Parathyroid adenoma (tissue), 2 donors: ENCODE measurements around the gene ALK.

Source experiments
- H2AFZ ChIP-seq: fragments of 300-600 bp; sonication (generic); one replicate; pipeline ENCODE4 v1.7.0; 2017; ENCODE audit warnings: antibody characterized with exemption, mild to moderate bottlenecking
- H3K27ac ChIP-seq: fragments of 300-600 bp; sonication (generic); one replicate; pipeline ENCODE4 v1.7.0; 2017
- H3K27me3 ChIP-seq: fragments of 300-600 bp; sonication (generic); one replicate; pipeline ENCODE4 v1.7.0; 2017; ENCODE audit warnings: low read length; ENCODE audit not compliant: control insufficient read depth, insufficient read depth
- H3K36me3 ChIP-seq: fragments of 300-600 bp; sonication (generic); one replicate; pipeline ENCODE4 v1.7.0; 2017; ENCODE audit warnings: low read length; ENCODE audit not compliant: control insufficient read depth, insufficient read depth
- H3K4me1 ChIP-seq: fragments of 300-600 bp; sonication (generic); one replicate; pipeline ENCODE4 v1.7.0; 2017; ENCODE audit warnings: control low read depth
- H3K4me2 ChIP-seq: fragments of 300-600 bp; sonication (generic); one replicate; pipeline ENCODE4 v1.7.0; 2017; ENCODE audit warnings: low read length
- H3K4me3 ChIP-seq: fragments of 300-600 bp; sonication (generic); one replicate; pipeline ENCODE4 v1.7.0; 2017; ENCODE audit warnings: low read depth, low read length
- H3K79me2 ChIP-seq: fragments of 300-600 bp; sonication (generic); one replicate; pipeline ENCODE4 v1.7.0; 2017; ENCODE audit warnings: control low read depth
- H3K9ac ChIP-seq: fragments of 300-600 bp; sonication (generic); one replicate; pipeline ENCODE4 v1.7.0; 2017; ENCODE audit warnings: mild to moderate bottlenecking
- H3K9me3 ChIP-seq: fragments of 300-600 bp; sonication (generic); one replicate; pipeline ENCODE4 v1.7.0; 2017; ENCODE audit warnings: low read length; ENCODE audit not compliant: control insufficient read depth
- CTCF ChIP-seq: fragments of 300-600 bp; sonication (generic); IDR thresholded peaks from one replicate; pipeline ENCODE4 v1.7.0; 2017; ENCODE audit warnings: antibody characterized with exemption, mild to moderate bottlenecking
- donor health status: primary hyperparathyroidism.

Gene ALK

GRCh38 chr2:29803537-29803936 lies 117.8 kb downstream of the ALK start:
- no peak overlapping the region for H3K4me3 ChIP-seq
- no peaks in the 10 kb centered on the region for H3K4me1 ChIP-seq
- no peak overlapping the region for H2AFZ ChIP-seq
- H3K79me2 ChIP-seq = no peaks in the 10 kb centered on the region
- no peak overlapping the region for H3K4me2 ChIP-seq
- TF ChIP-seq CTCF = no peak
- no peaks in the 10 kb centered on the region for H3K27me3 ChIP-seq
- no peak overlapping the region for H3K9ac ChIP-seq
- H3K27ac ChIP-seq = no peak overlapping the region
- H3K36me3 ChIP-seq = no peaks in the 10 kb centered on the region
- no peaks in the 10 kb centered on the region for H3K9me3 ChIP-seq

- Histone ChIP-seq H3K4me1 (no peaks in the 10 kb centered on the region), H3K79me2 (no peaks in the 10 kb centered on the region), H3K4me2 (no peak overlapping the region), H3K27ac (no peak overlapping the region), H3K9ac (no peak overlapping the region), H3K36me3 (no peaks in the 10 kb centered on the region), H2AFZ (no peak overlapping the region), H3K4me3 (no peak overlapping the region), H3K9me3 (no peaks in the 10 kb centered on the region), H3K27me3 (no peaks in the 10 kb centered on the region)
- no peak for TF ChIP-seq CTCF
Observed at GRCh38 chr2:29802986-29803385, 118.4 kb downstream of the ALK start.

- no peak overlapping the region for H3K9ac ChIP-seq
- H2AFZ ChIP-seq = no peak overlapping the region
Observed at GRCh38 chr2:29799628-29800027, 121.8 kb downstream of the ALK start.

GRCh38 chr2:29797916-29798315 lies 123.5 kb downstream of the ALK start:
- H3K36me3 ChIP-seq = no peaks in the 10 kb centered on the region
- no peak overlapping the region for H2AFZ ChIP-seq
- TF ChIP-seq CTCF = no peak
- H3K4me1 ChIP-seq = no peaks in the 10 kb centered on the region
- no peak overlapping the region for H3K4me2 ChIP-seq
- no peaks in the 10 kb centered on the region for H3K9me3 ChIP-seq
- H3K9ac ChIP-seq = no peak overlapping the region
- H3K4me3 ChIP-seq = no peak overlapping the region
- H3K27ac ChIP-seq = no peak overlapping the region
- H3K79me2 ChIP-seq = no peaks in the 10 kb centered on the region
- no peaks in the 10 kb centered on the region for H3K27me3 ChIP-seq

More at GRCh38 chr2:29799628-29800027, 121.8 kb downstream of the ALK start:
- Histone ChIP-seq H3K27ac (no peak overlapping the region), H3K4me2 (no peak overlapping the region), H3K79me2 (no peaks in the 10 kb centered on the region), H3K4me1 (no peaks in the 10 kb centered on the region), H3K27me3 (no peaks in the 10 kb centered on the region), H3K36me3 (no peaks in the 10 kb centered on the region), H3K4me3 (no peak overlapping the region), H3K9me3 (no peaks in the 10 kb centered on the region)
- no peak for TF ChIP-seq CTCF

- Histone ChIP-seq H3K27me3 (no peaks in the 10 kb centered on the region), H2AFZ (no peak overlapping the region), H3K9me3 (no peaks in the 10 kb centered on the region), H3K9ac (no peak overlapping the region), H3K4me1 (no peaks in the 10 kb centered on the region), H3K4me3 (no peak overlapping the region), H3K79me2 (no peaks in the 10 kb centered on the region), H3K27ac (no peak overlapping the region), H3K36me3 (no peaks in the 10 kb centered on the region), H3K4me2 (no peak overlapping the region)
- TF ChIP-seq CTCF = no peak
Observed at GRCh38 chr2:29796446-29796845, 124.9 kb downstream of the ALK start.
